HepG2 (cell line): Measurements from ENCODE around the gene MTRF1. TPM values are rescaled to one million over a fixed set of nuclear protein-coding genes. Genes with fewer than 3 reads are reported as not detected.

Experiments used
- ATAC-seq: fragments of 200-7000 bp; cut with Tn5 transposase; 3 replicates; pipeline ENCODE4 v1.9.1; 2020; ENCODE audit warnings: mild to moderate bottlenecking, moderate library complexity
- BruUV-seq: library from RNA; stranded (reverse); fragments of 400-500 nt; replicated peaks from 2 replicates; lab custom pipeline; 2021; lab: Mats Ljungman, UMichigan
- CTCF ChIA-PET: fragments of 300-600 bp; formaldehyde crosslinking; extraction: SDS; loops from one replicate; lab custom pipeline; 2021; ENCODE audit warnings: low total read pairs, inconsistent platforms, low intra/inter-chr PET ratio; lab: Yijun Ruan, JAX
- POLR2A ChIA-PET: fragments of 350-600 bp; sonication (Branson Sonifier 250); formaldehyde crosslinking; loops from one replicate; lab custom pipeline; 2020; ENCODE audit warnings: antibody characterized with exemption, inconsistent platforms; lab: Yijun Ruan, JAX
- DNase-seq: peaks from one replicate; pipeline ENCODE4 v3.0.0-alpha.2; 2015; ENCODE audit warnings: low spot score
- FAIRE-seq: peaks from 3 replicates; lab custom pipeline; 2011; peaks lifted over from hg19 to GRCh38; lab: Jason Lieb, UNC
- H2AFZ ChIP-seq: one replicate; pipeline ENCODE4 v1.6.1; 2011; ENCODE audit warnings: low read length, inconsistent platforms
- H3K27ac ChIP-seq: fragments of 300-600 bp; 3 replicates; pipeline ENCODE4 v1.8.0; 2011; ENCODE audit warnings: mixed run types, mild to moderate bottlenecking, mixed read lengths, low read length, inconsistent platforms; ENCODE audit not compliant: insufficient read depth; ENCODE audit errors: extremely low read length
- H3K27me3 ChIP-seq, 2 experiments: fragments of 200-600 bp in 1 of 2; 2 replicates in 1 of 2; 3 replicates in 1 of 2; pipeline versions ENCODE4 v1.6.0 to v1.8.0; 2011; ENCODE audit warnings: low read length in 2 of 2, mild to moderate bottlenecking in 2 of 2, moderate library complexity in 2 of 2, inconsistent platforms in 1 of 2; ENCODE audit not compliant: insufficient read depth in 2 of 2, control insufficient read depth in 1 of 2
- H3K36me3 ChIP-seq, 2 experiments: fragments of 200-600 bp in 1 of 2; replicated peaks in 1 of 2; 2 replicates in 1 of 2; 3 replicates in 1 of 2; pipeline versions ENCODE4 v1.5.1 to v1.8.0; 2011; ENCODE audit warnings: low read length in 2 of 2, inconsistent platforms in 1 of 2; ENCODE audit not compliant: insufficient read depth in 2 of 2, control insufficient read depth in 1 of 2
- H3K4me1 ChIP-seq: 2 replicates; pipeline ENCODE4 v1.5.1; 2012; ENCODE audit warnings: low read length, inconsistent platforms; ENCODE audit not compliant: insufficient read depth
- H3K4me2 ChIP-seq: 2 replicates; pipeline ENCODE4 v1.6.0; 2011; ENCODE audit warnings: low read depth, low read length, inconsistent platforms
- H3K4me3 ChIP-seq, 3 experiments: fragments of 200-600 bp in 1 of 3; sonication (generic), shearing (Covaris generic) in 1 of 3; replicated peaks in 1 of 3; 2 replicates each; pipeline ENCODE4 v1.5.1; 2011 to 2016; ENCODE audit warnings: low read length in 3 of 3, inconsistent platforms in 2 of 3, low read depth in 2 of 3, mild to moderate bottlenecking in 2 of 3, control low read depth in 1 of 3, mixed read lengths in 1 of 3; ENCODE audit not compliant: insufficient read depth in 1 of 3
- H3K79me2 ChIP-seq: one replicate; pipeline ENCODE4 v1.6.1; 2011; ENCODE audit warnings: low read length, inconsistent platforms; ENCODE audit not compliant: insufficient read depth
- H3K9ac ChIP-seq: 2 replicates; pipeline ENCODE4 v1.6.0; 2011; ENCODE audit warnings: mild to moderate bottlenecking, low read depth, low read length, inconsistent platforms; ENCODE audit not compliant: insufficient read depth
- H3K9me3 ChIP-seq: 2 replicates; pipeline ENCODE4 v1.5.1; 2012; ENCODE audit warnings: mild to moderate bottlenecking, low read length
- H4K20me1 ChIP-seq: 2 replicates; pipeline ENCODE4 v1.6.0; 2011; ENCODE audit warnings: inconsistent platforms, mild to moderate bottlenecking, low read length, moderate library complexity; ENCODE audit not compliant: insufficient read depth
- E2F1 ChIP-seq: sonication (generic); formaldehyde crosslinking; IDR thresholded peaks from 2 replicates; pipeline ENCODE4 v1.5.0; 2020; ENCODE audit warnings: missing genetic modification reagents
- MATR3 ChIP-seq: sonication (generic); formaldehyde crosslinking; IDR thresholded peaks from 2 replicates; pipeline ENCODE4 v1.4.0; 2020; ENCODE audit warnings: missing genetic modification reagents
- NFE2L1 ChIP-seq: sonication (generic); formaldehyde crosslinking; IDR thresholded peaks from 2 replicates; pipeline ENCODE4 v1.4.0; 2020; ENCODE audit warnings: missing genetic modification reagents, mild to moderate bottlenecking, borderline replicate concordance
- NFRKB ChIP-seq: fragments of 450-650 bp; IDR thresholded peaks from 2 replicates; pipeline ENCODE4 v1.6.1; 2017
- TARDBP ChIP-seq: sonication (generic); formaldehyde crosslinking; IDR thresholded peaks from 2 replicates; pipeline ENCODE4 v1.8.0; 2022; ENCODE audit warnings: mild to moderate bottlenecking, missing genetic modification reagents
- YY1 ChIP-seq: IDR thresholded peaks from 2 replicates; pipeline ENCODE4 v1.6.1; 2011; ENCODE audit warnings: low read length, low read depth, moderate library complexity, mild to moderate bottlenecking; ENCODE audit not compliant: insufficient read depth, insufficient replicate concordance
- ZNF180 ChIP-seq: sonication (generic); formaldehyde crosslinking; IDR thresholded peaks from 2 replicates; pipeline ENCODE4 v1.4.0; 2020; ENCODE audit warnings: low read depth, missing genetic modification reagents, borderline replicate concordance
- ZNF30 ChIP-seq: sonication (generic); formaldehyde crosslinking; IDR thresholded peaks from 2 replicates; pipeline ENCODE4 v1.5.0; 2020; ENCODE audit warnings: mild to moderate bottlenecking, missing genetic modification reagents
- ZNF430 ChIP-seq: sonication (generic); formaldehyde crosslinking; IDR thresholded peaks from 2 replicates; pipeline ENCODE4 v1.9.0; 2021; ENCODE audit warnings: mild to moderate bottlenecking, missing genetic modification reagents
- ZNF530 ChIP-seq: sonication (generic); formaldehyde crosslinking; IDR thresholded peaks from 2 replicates; pipeline ENCODE4 v1.5.0; 2020; ENCODE audit warnings: low read depth, mild to moderate bottlenecking, missing genetic modification reagents
- ZNF709 ChIP-seq: sonication (generic); formaldehyde crosslinking; IDR thresholded peaks from 2 replicates; pipeline ENCODE4 v1.5.0; 2020; ENCODE audit warnings: mild to moderate bottlenecking, missing genetic modification reagents
- ZNF792 ChIP-seq: IDR thresholded peaks from 2 replicates; pipeline ENCODE4 v1.6.1; 2016
- ZSCAN20 ChIP-seq: sonication (generic); formaldehyde crosslinking; IDR thresholded peaks from 2 replicates; pipeline ENCODE4 v1.4.0; 2020; ENCODE audit warnings: missing genetic modification reagents, mild to moderate bottlenecking, borderline replicate concordance
- in situ Hi-C: cut with HindIII; loops from 2 replicates; pipeline ENCODE4 v1.10.0; 2017; ENCODE audit warnings: low pct_unique_long_range_greater_than_20kb; ENCODE audit not compliant: extremely low pct_ligation_motif_present
- intact Hi-C: fragments of 100-400 bp; cut with micrococcal nuclease; formaldehyde crosslinking; loops from one replicate; pipeline ENCODE4 v1.10.0; 2022; ENCODE audit not compliant: unreplicated experiment
- polyA plus RNA-seq, 8 experiments: library from polyadenylated mRNA; depleted of rRNA in 3 of 8; stranded (reverse) in 7 of 8; unstranded in 1 of 8; fragments of >200 nt; fragmentation: Illumina TruSeq in 4 of 8; extraction: Trizol in 4 of 8; gene quantifications; 2 replicates each; pipeline versions ENCODE4 v1.2.1 to v1.2.3, GENCODE V29; 2011 to 2016; ENCODE audit warnings: low read depth in 4 of 8, missing spikeins in 1 of 8, mixed read lengths in 1 of 8; ENCODE audit not compliant: insufficient read depth in 1 of 8
- total RNA-seq, 5 experiments: library from RNA; depleted of rRNA; stranded (reverse); fragments of >200 nt; fragmentation: Illumina TruSeq; extraction: Trizol; gene quantifications; 2 replicates each; pipeline ENCODE4 v1.2.3, GENCODE V29; 2016; ENCODE audit warnings: low read depth in 1 of 5
- TF ChIP-seq, protein P1 (sequence below): sonication (generic); formaldehyde crosslinking; IDR thresholded peaks from 2 replicates; pipeline ENCODE4 v1.4.0; 2020; ENCODE audit warnings: mild to moderate bottlenecking, missing genetic modification reagents

The MTRF1 gene
- total and polyA plus RNA-seq, 2 of the 13 experiments (the other 11 are each of a cell fraction or from before 2014, with no cell fraction given) = 21.6 to 27.2 TPM

- Histone ChIP-seq H2AFZ (no peak overlapping the region), H3K27me3 (no peaks in the 10 kb centered on the region), H3K9me3 (no peaks in the 10 kb centered on the region), H3K4me1 (peaks cover 24% of the 10 kb centered on the region), H4K20me1 (no peaks in the 10 kb centered on the region), H3K79me2 (no peaks in the 10 kb centered on the region), H3K4me3 (no peak overlapping the region), H3K4me2 (no peak overlapping the region), H3K36me3 (peaks cover 0 to 18% of the 10 kb centered on the region in 2 experiments; a peak in 4 of 5 replicates), H3K27ac (no peak overlapping the region), H3K9ac (no peak overlapping the region)
- ChIA-PET POLR2A (interaction anchor here (1.1 kb wide), 1 partner anchor 9 kb away, joined by 4 read pairs; no protein-coding TSS in a partner anchor), CTCF (no interaction called here)
- no peak for TF ChIP-seq ZNF792
- TF ChIP-seq NFRKB = no peak
- no peak for TF ChIP-seq ZNF180
- TF ChIP-seq ZNF430 (CRISPR knock-in tag) = no peak
- TF ChIP-seq ZNF709 (CRISPR knock-in tag) = no peak
- no peak for TF ChIP-seq ZNF530 (CRISPR knock-in tag)
- no peak for TF ChIP-seq E2F1 (CRISPR knock-in tag)
- TF ChIP-seq TARDBP = no peak
- TF ChIP-seq ZNF30 (CRISPR knock-in tag) = no peak
- TF ChIP-seq YY1 = no peak
- TF ChIP-seq, protein P1, sequence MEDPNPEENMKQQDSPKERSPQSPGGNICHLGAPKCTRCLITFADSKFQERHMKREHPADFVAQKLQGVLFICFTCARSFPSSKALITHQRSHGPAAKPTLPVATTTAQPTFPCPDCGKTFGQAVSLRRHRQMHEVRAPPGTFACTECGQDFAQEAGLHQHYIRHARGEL (CRISPR knock-in tag) = no peak
- TF ChIP-seq NFE2L1 (CRISPR knock-in tag) = no peak
- TF ChIP-seq MATR3 (CRISPR knock-in tag) = no peak
- TF ChIP-seq ZSCAN20 (CRISPR knock-in tag) = no peak
- no TSS peak for BruUV-seq
- in situ Hi-C loops (no loop called here), intact Hi-C loops (no loop called here)
- FAIRE-seq = no peak
- no peak for DNase-seq
- ATAC-seq = no peak
Measured at GRCh38 chr13:41250993-41251392, 12.4 kb downstream of the MTRF1 start.
